PC-3 (cell line): ENCODE results near the gene MRPS21. TPM values are rescaled to one million over a fixed set of nuclear protein-coding genes. Genes with fewer than 3 reads are reported as not detected.

Experiments used
- ATAC-seq: fragments of 200-7000 bp; cut with Tn5 transposase; 2 replicates; pipeline ENCODE4 v1.9.1; 2020; ENCODE audit warnings: mild to moderate bottlenecking, moderate library complexity
- BruUV-seq: library from RNA; stranded (reverse); fragments of 400-500 nt; replicated peaks from 2 replicates; lab custom pipeline; 2021; lab: Mats Ljungman, UMichigan
- CTCF ChIA-PET: fragments of 300-600 bp; sonication (Branson Sonifier 250); formaldehyde crosslinking; loops from one replicate; lab custom pipeline; 2022; ENCODE audit warnings: antibody characterized with exemption; lab: Charles Lee
- POLR2A ChIA-PET: fragments of 300-600 bp; sonication (Branson Sonifier 250); formaldehyde crosslinking; loops from one replicate; lab custom pipeline; 2022; ENCODE audit warnings: antibody characterized with exemption; ENCODE audit not compliant: unreplicated experiment; lab: Charles Lee
- DNase-seq: peaks from one replicate; pipeline ENCODE4 v3.0.0-alpha.2; 2015
- H2AFZ ChIP-seq: fragments of 300-600 bp; sonication (generic); 2 replicates; pipeline ENCODE4 v1.6.0; 2016; ENCODE audit warnings: antibody characterized with exemption, low read length
- H3F3A ChIP-seq: fragments of 300-600 bp; sonication (generic); one replicate; pipeline ENCODE4 v1.6.0; 2017; ENCODE audit warnings: antibody characterized with exemption, low read length, control low read depth, mild to moderate bottlenecking; ENCODE audit not compliant: unreplicated experiment
- H3K27ac ChIP-seq: fragments of 300-600 bp; sonication (generic); 2 replicates; pipeline ENCODE4 v1.5.1; 2016; ENCODE audit warnings: mild to moderate bottlenecking, low read length
- H3K27me3 ChIP-seq: fragments of 300-600 bp; sonication (generic); 2 replicates; pipeline ENCODE4 v1.6.1; 2016; ENCODE audit warnings: low read length, mixed read lengths
- H3K36me3 ChIP-seq: fragments of 300-600 bp; sonication (generic); 2 replicates; pipeline ENCODE4 v1.6.1; 2016; ENCODE audit warnings: low read depth, mixed run types, low read length, mixed read lengths
- H3K4me1 ChIP-seq: fragments of 300-600 bp; sonication (generic); 2 replicates; pipeline ENCODE4 v1.5.1; 2016; ENCODE audit warnings: low read length; ENCODE audit not compliant: insufficient read depth
- H3K4me2 ChIP-seq: fragments of 300-600 bp; sonication (generic); 2 replicates; pipeline ENCODE4 v1.6.0; 2016; ENCODE audit warnings: low read length
- H3K4me3 ChIP-seq: fragments of 300-600 bp; sonication (generic); 2 replicates; pipeline ENCODE4 v1.5.1; 2016; ENCODE audit warnings: mild to moderate bottlenecking, low read length, mixed read lengths
- H3K79me2 ChIP-seq: fragments of 300-600 bp; sonication (generic); 2 replicates; pipeline ENCODE4 v1.6.1; 2017; ENCODE audit warnings: low read length, mixed read lengths
- H3K9ac ChIP-seq: fragments of 300-600 bp; sonication (generic); 2 replicates; pipeline ENCODE4 v1.6.0; 2016; ENCODE audit warnings: mild to moderate bottlenecking, low read length
- H3K9me2 ChIP-seq: fragments of 300-600 bp; sonication (generic); replicated peaks from 2 replicates; pipeline ENCODE4 v1.6.1; 2016; ENCODE audit warnings: mixed run types, low read length, mixed read lengths
- H3K9me3 ChIP-seq: fragments of 300-600 bp; sonication (generic); 2 replicates; pipeline ENCODE4 v1.6.1; 2016; ENCODE audit warnings: low read length, mixed read lengths
- H4K20me1 ChIP-seq: fragments of 300-600 bp; sonication (generic); 2 replicates; pipeline ENCODE4 v1.6.1; 2016; ENCODE audit warnings: low read length, mixed read lengths
- CTCF ChIP-seq: fragments of 300-600 bp; sonication (generic); conservative IDR thresholded peaks from 2 replicates; pipeline ENCODE4 v1.5.1; 2017; ENCODE audit warnings: antibody characterized with exemption, low read depth, mild to moderate bottlenecking, low read length
- EZH2 ChIP-seq: fragments of 300-600 bp; sonication (generic); IDR thresholded peaks from one replicate; pipeline ENCODE4 v1.6.1; 2017; ENCODE audit warnings: antibody characterized with exemption, mild to moderate bottlenecking, low read length; ENCODE audit not compliant: unreplicated experiment
- EZH2phosphoT487 ChIP-seq: fragments of 300-600 bp; sonication (generic); IDR thresholded peaks from 2 replicates; pipeline ENCODE4 v1.6.1; 2018; ENCODE audit warnings: mild to moderate bottlenecking, antibody characterized with exemption, low read length, borderline replicate concordance
- intact Hi-C: fragments of 100-400 bp; cut with micrococcal nuclease; formaldehyde crosslinking; loops from 2 replicates; pipeline ENCODE4 v1.9.0; 2023
- total RNA-seq: library from RNA; depleted of rRNA; stranded (reverse); fragments of >200 nt; gene quantifications from 2 replicates; pipeline ENCODE4 v1.2.3, GENCODE V29; 2014

MRPS21 gene
- total RNA-seq, 1 experiment from 2014 or later = 124 TPM

GRCh38 chr1:150261367-150261766, 32.3 kb upstream of the MRPS21 start:
- Histone ChIP-seq H3K27ac (peak overlapping the region; percentile 87), H4K20me1 (no peaks in the 10 kb centered on the region), H3K9me3 (no peaks in the 10 kb centered on the region), H3K4me2 (peak overlapping the region; percentile 74; the same call in 1 of the 2 replicates), H3K9ac (no peak overlapping the region), H3K4me1 (peaks cover 46% of the 10 kb centered on the region), H3F3A (peaks cover 8% of the 10 kb centered on the region), H2AFZ (no peak overlapping the region), H3K36me3 (peaks cover 16% of the 10 kb centered on the region; the same call in 1 of the 2 replicates), H3K4me3 (no peak overlapping the region), H3K27me3 (no peaks in the 10 kb centered on the region), H3K79me2 (peaks cover 8% of the 10 kb centered on the region), H3K9me2 (no peaks in the 10 kb centered on the region)
- intact Hi-C loops = no loop called here
- ChIA-PET CTCF (no interaction called here), POLR2A (interaction anchor here (0.6 kb wide), 1 partner anchor 1967 kb away, joined by 7 read pairs; no protein-coding TSS in a partner anchor)
- ATAC-seq (no peak), DNase-seq (no peak)
- TF ChIP-seq CTCF = no peak
- no peak for TF ChIP-seq EZH2phosphoT487
- TF ChIP-seq EZH2 = no peak
- no TSS peak for BruUV-seq

GRCh38 chr1:150262388-150263320, 31.0 kb upstream of the MRPS21 start:
- no peaks in the 10 kb centered on the region for H3K9me2 ChIP-seq
- DNase-seq (peak; percentile 89), ATAC-seq (peak; percentile 77)
- POLR2A ChIA-PET = interaction anchor here (0.6 to 0.7 kb wide), 2 partner anchors 20 to 1278 kb away, joined by 3 to 4 read pairs; partner anchors contain the start of gene CIART
- TF ChIP-seq EZH2 = no peak
- no peak for TF ChIP-seq EZH2phosphoT487
- TF ChIP-seq CTCF = peak; percentile 38
- peaks cover 52% of the 10 kb centered on the region for H3K4me1 ChIP-seq
- CTCF ChIA-PET = interaction anchor here (0.8 to 1.0 kb wide), 2 partner anchors 11 to 19 kb away, joined by 3 read pairs; no protein-coding TSS in a partner anchor
- intact Hi-C loops = no loop called here
- no peak overlapping the region for H2AFZ ChIP-seq
- no TSS peak for BruUV-seq
- H3K79me2 ChIP-seq = peaks cover 20% of the 10 kb centered on the region
- H3F3A ChIP-seq = peaks cover 8% of the 10 kb centered on the region
- H3K4me2 ChIP-seq = peak overlapping the region; percentile 74
- no peaks in the 10 kb centered on the region for H4K20me1 ChIP-seq
- H3K9ac ChIP-seq = peak overlapping the region; percentile 48
- peaks cover 24% of the 10 kb centered on the region; the same call in 1 of the 2 replicates for H3K36me3 ChIP-seq
- peak overlapping the region; percentile 87 for H3K27ac ChIP-seq
- no peaks in the 10 kb centered on the region for H3K27me3 ChIP-seq
- H3K9me3 ChIP-seq = no peaks in the 10 kb centered on the region
- H3K4me3 ChIP-seq = peak overlapping the region; percentile 14; the same call in 1 of the 2 replicates
